GM12891 (cell line): ENCODE measurements around the gene MLXIP.
"Not testable (repeated sequence)": the region's sequence is repeated elsewhere in the genome, so short reads cannot be mapped to it uniquely, and the experiment has no call there.

Experiments
- DNase-seq: peaks from one replicate; pipeline ENCODE4 v3.0.0; 2011; ENCODE audit warnings: low spot score; ENCODE audit not compliant: insufficient read length
- FAIRE-seq: peaks from 2 replicates; lab custom pipeline; 2011; peaks lifted over from hg19 to GRCh38; lab: Jason Lieb, UNC
- PAX5 ChIP-seq: IDR thresholded peaks from 2 replicates; pipeline ENCODE4 v1.6.1; 2011; ENCODE audit warnings: low read length, moderate library complexity, mild to moderate bottlenecking; ENCODE audit not compliant: insufficient read depth, severe bottlenecking
- POLR2A ChIP-seq: IDR thresholded peaks from 2 replicates; pipeline ENCODE4 v1.6.1; 2011; ENCODE audit warnings: low read depth, low read length, control low read depth
- POLR2AphosphoS5 ChIP-seq: IDR thresholded peaks from 2 replicates; pipeline ENCODE4 v1.6.1; 2011; ENCODE audit warnings: low read depth, low read length, control low read depth
- POU2F2 ChIP-seq: IDR thresholded peaks from 2 replicates; pipeline ENCODE4 v1.6.1; 2011; ENCODE audit warnings: low read depth, mild to moderate bottlenecking, control low read depth, low read length, moderate library complexity
- SPI1 ChIP-seq: IDR thresholded peaks from 2 replicates; pipeline ENCODE4 v1.6.1; 2011; ENCODE audit warnings: low read depth, low read length, control low read depth
- TAF1 ChIP-seq: IDR thresholded peaks from 2 replicates; pipeline ENCODE4 v1.6.1; 2011; ENCODE audit warnings: low read depth, low read length, control low read depth

Gene MLXIP

GRCh38 chr12:122054842-122055520 lies 23.6 kb upstream of the MLXIP start:
- no peak for TF ChIP-seq POU2F2
- TF ChIP-seq SPI1, result no peak
- no peak for TF ChIP-seq POLR2A
- TF ChIP-seq TAF1, result no peak
- no peak for TF ChIP-seq PAX5
- no peak for TF ChIP-seq POLR2AphosphoS5
- peak; percentile 31 for FAIRE-seq
- DNase-seq, result no peak

- FAIRE-seq, result not testable (repeated sequence)
These were observed 22.1 kb upstream of the MLXIP start for GRCh38 chr12:122056406-122056805.

GRCh38 chr12:122057007-122057735 lies 21.4 kb upstream of the MLXIP start:
- FAIRE-seq (no peak), DNase-seq (no peak)
- TF ChIP-seq POU2F2 (no peak), SPI1 (no peak), TAF1 (no peak), PAX5 (no peak), POLR2A (no peak), POLR2AphosphoS5 (no peak)

More at GRCh38 chr12:122056406-122056805, 22.1 kb upstream of the MLXIP start:
- not testable (repeated sequence) for DNase-seq

- TF ChIP-seq TAF1, result no peak
- FAIRE-seq (no peak), DNase-seq (no peak)
These were observed 20.8 kb upstream of the MLXIP start for GRCh38 chr12:122057769-122058168.

- FAIRE-seq (no peak), DNase-seq (no peak)
- TF ChIP-seq POLR2AphosphoS5, result no peak
- TF ChIP-seq SPI1, result no peak
- no peak for TF ChIP-seq PAX5
- TF ChIP-seq POLR2A, result no peak
These were observed 19.9 kb upstream of the MLXIP start for GRCh38 chr12:122058549-122059149.

GRCh38 chr12:122059203-122059960 lies 19.2 kb upstream of the MLXIP start:
- DNase-seq (no peak), FAIRE-seq (no peak)
- TF ChIP-seq POLR2A (no peak), POLR2AphosphoS5 (no peak), TAF1 (no peak), POU2F2 (no peak), PAX5 (no peak), SPI1 (no peak)

- DNase-seq (no peak), FAIRE-seq (no peak)
- TF ChIP-seq TAF1, result no peak
- no peak for TF ChIP-seq PAX5
- no peak for TF ChIP-seq POU2F2
- no peak for TF ChIP-seq POLR2AphosphoS5
- no peak for TF ChIP-seq SPI1
- TF ChIP-seq POLR2A, result no peak
These were observed 18.5 kb upstream of the MLXIP start for GRCh38 chr12:122060081-122060501.

GRCh38 chr12:122061253-122061652 lies 17.3 kb upstream of the MLXIP start:
- TF ChIP-seq POLR2A (no peak), SPI1 (no peak), PAX5 (no peak), TAF1 (no peak), POU2F2 (no peak), POLR2AphosphoS5 (no peak)
- no peak for DNase-seq
- no peak for FAIRE-seq

GRCh38 chr12:122062832-122063693 lies 15.5 kb upstream of the MLXIP start:
- 0 out of 2 replicates have a peak, but pooled peaks have one; percentile 18 for TF ChIP-seq SPI1
- TF ChIP-seq POU2F2, result no peak
- TF ChIP-seq TAF1, result no peak
- FAIRE-seq, result peak; percentile 28
- no peak for DNase-seq
